Measurements from ENCODE around the gene EFTUD2. TPM values are rescaled to one million over a fixed set of nuclear protein-coding genes. Genes with fewer than 3 reads are reported as not detected.

EFTUD2 gene
- total RNA-seq, 2 donors from 2014 or later = 56.0 to 88.0 TPM

GRCh38 chr17:44906010-44906646, 6.9 kb upstream of the EFTUD2 start:
- Histone ChIP-seq H3K27ac (no peak overlapping the region), H3K36me3 (no peaks in the 10 kb centered on the region), H3K4me3 (no peak overlapping the region), H3K9me3 (no peaks in the 10 kb centered on the region), H3K4me1 (replicated peaks) (no peaks in the 10 kb centered on the region), H3K27me3 (replicated peaks; ENCODE audit: insufficient read depth) (no peaks in the 10 kb centered on the region)
- TF ChIP-seq POLR2AphosphoS5 (IDR thresholded peaks at IDR 0.05) (no peak), POLR2A (IDR thresholded peaks at IDR 0.05) (no peak), CTCF (IDR thresholded peaks at IDR 0.05) (no peak)
- intact Hi-C loops (cut with DNase I) = loop anchor here (10.0 kb wide), 1 partner anchor 289 kb away; no protein-coding TSS in a partner anchor
- WGBS = 88% methylated on average over 10 of the region's 10 CpGs
- DNase-seq (ENCODE audit: low spot score) = no peak

- Histone ChIP-seq H3K27ac (no peak overlapping the region), H3K36me3 (no peaks in the 10 kb centered on the region), H3K4me3 (no peak overlapping the region), H3K27me3 (replicated peaks; ENCODE audit: insufficient read depth) (no peaks in the 10 kb centered on the region), H3K9me3 (no peaks in the 10 kb centered on the region), H3K4me1 (replicated peaks) (no peaks in the 10 kb centered on the region)
- 89% methylated on average over 9 of the region's 9 CpGs for WGBS
- TF ChIP-seq POLR2AphosphoS5 (IDR thresholded peaks at IDR 0.05) = no peak
- TF ChIP-seq POLR2A (IDR thresholded peaks at IDR 0.05) = no peak
- no peak for TF ChIP-seq CTCF (IDR thresholded peaks at IDR 0.05)
- no peak for DNase-seq (ENCODE audit: low spot score)
- intact Hi-C loops (cut with DNase I) = loop anchor here (10.0 kb wide), 1 partner anchor 289 kb away; no protein-coding TSS in a partner anchor
These were observed 6.1 kb upstream of the EFTUD2 start for GRCh38 chr17:44905006-44906000.

- Histone ChIP-seq H3K27me3 (replicated peaks; ENCODE audit: insufficient read depth) (no peaks in the 10 kb centered on the region), H3K36me3 (no peaks in the 10 kb centered on the region), H3K4me1 (replicated peaks) (no peaks in the 10 kb centered on the region), H3K4me3 (no peak overlapping the region), H3K27ac (no peak overlapping the region), H3K9me3 (no peaks in the 10 kb centered on the region)
- WGBS = 96% methylated on average over 30 of the region's 35 CpGs
- TF ChIP-seq POLR2AphosphoS5 (IDR thresholded peaks at IDR 0.05) = no peak
- no peak for TF ChIP-seq CTCF (IDR thresholded peaks at IDR 0.05)
- TF ChIP-seq POLR2A (IDR thresholded peaks at IDR 0.05) = no peak
- DNase-seq (ENCODE audit: low spot score) = no peak
- intact Hi-C loops (cut with DNase I) = loop anchor here (10.0 kb wide), 1 partner anchor 291 kb away; no protein-coding TSS in a partner anchor
These were observed 5.0 kb upstream of the EFTUD2 start for GRCh38 chr17:44904001-44904984.

DNA sequence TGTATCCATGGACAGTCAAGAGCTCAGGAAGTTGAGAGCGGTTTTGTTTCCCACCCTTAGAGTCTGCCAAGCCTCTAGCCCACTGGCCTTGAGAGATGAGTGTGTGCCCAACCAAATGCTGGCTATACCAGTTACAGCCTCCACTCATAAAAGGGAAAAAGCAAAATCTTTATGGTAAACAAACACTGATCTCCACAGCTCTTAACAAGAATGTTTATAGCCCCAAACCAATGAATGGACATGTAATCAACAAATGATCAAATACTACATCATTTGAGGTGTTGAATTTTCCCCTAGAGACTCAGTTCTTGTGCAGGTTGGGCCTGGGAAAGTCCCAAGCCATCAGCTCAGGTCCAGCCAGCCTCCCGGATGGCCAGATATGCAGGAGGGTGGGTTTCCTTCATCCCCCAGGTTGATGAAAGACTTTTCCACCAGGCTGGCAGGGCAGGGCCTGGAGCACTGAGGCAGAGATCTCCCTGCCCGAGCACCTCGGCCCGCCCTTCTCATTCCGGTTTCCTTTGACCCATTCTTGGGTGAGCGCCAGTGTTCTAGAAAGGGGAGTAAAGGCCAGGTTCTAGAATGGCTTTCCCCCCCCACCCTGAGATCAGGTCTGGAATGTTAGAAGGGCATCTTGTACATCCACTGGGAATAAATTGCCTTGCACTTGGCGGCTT, 3.9 kb upstream of the EFTUD2 start:
- 70% methylated on average over 8 of the region's 8 CpGs for WGBS
- Histone ChIP-seq H3K27me3 (replicated peaks; ENCODE audit: insufficient read depth) (no peaks in the 10 kb centered on the region), H3K9me3 (no peaks in the 10 kb centered on the region), H3K4me1 (replicated peaks) (peaks cover 3% of the 10 kb centered on the region), H3K36me3 (no peaks in the 10 kb centered on the region), H3K27ac (no peak overlapping the region), H3K4me3 (no peak overlapping the region)
- TF ChIP-seq CTCF (IDR thresholded peaks at IDR 0.05) (no peak), POLR2A (IDR thresholded peaks at IDR 0.05) (no peak), POLR2AphosphoS5 (IDR thresholded peaks at IDR 0.05) (no peak)
- no peak for DNase-seq (ENCODE audit: low spot score)
- intact Hi-C loops (cut with DNase I) = loop anchor here (10.0 kb wide), 1 partner anchor 292 kb away; no protein-coding TSS in a partner anchor
